Measurements from ENCODE around the gene TUBGCP4.
A peak's percentile ranks its signal among the peaks of the same experiment; 100 is the strongest.

TUBGCP4 gene

DNA sequence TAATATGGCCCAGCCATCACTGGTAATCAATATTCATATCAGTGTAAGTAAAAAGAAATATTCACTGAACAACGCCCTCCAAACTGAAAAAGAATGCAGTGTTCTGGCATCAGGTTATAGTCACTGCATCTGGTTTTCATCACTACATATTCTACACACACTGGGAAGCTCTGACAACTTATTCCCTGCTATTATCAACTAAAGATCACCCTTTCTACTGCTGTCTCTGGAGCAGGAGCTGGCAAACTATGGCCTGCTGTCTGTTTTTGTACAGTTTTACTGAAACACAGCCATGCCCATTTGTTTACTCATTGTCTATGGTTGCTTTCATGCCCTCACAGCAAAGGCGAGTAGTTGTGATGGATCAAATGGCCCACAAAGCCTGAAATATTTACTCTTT is 35.3 kb downstream of the TUBGCP4 start:
- DNase-seq = no peak

DNA sequence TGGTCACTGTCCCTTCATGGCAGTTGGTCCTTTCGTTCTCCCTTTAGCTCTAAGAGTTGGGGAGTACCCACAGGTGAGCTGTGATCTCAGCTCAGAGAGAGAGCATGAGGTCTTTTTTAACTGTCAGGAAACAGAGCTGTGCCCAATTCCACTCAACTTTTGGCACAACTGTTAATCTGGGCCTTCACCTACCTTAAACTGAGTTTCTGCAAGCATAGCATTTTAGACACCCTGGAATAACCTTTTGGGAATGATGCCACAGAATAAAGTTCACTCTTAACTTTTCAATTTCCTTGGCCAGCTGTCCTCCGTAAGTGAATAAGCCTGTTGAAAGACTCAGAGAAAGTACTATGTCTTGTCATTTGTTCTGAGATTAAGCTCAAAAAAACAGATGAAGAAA is 35.9 kb downstream of the TUBGCP4 start:
- no peak for DNase-seq

GRCh38 chr15:43408789-43409188 is 37.9 kb downstream of the TUBGCP4 start:
- no peak for DNase-seq

- no peak for DNase-seq
Observed at GRCh38 chr15:43410572-43411214, 39.8 kb downstream of the TUBGCP4 start.

DNA sequence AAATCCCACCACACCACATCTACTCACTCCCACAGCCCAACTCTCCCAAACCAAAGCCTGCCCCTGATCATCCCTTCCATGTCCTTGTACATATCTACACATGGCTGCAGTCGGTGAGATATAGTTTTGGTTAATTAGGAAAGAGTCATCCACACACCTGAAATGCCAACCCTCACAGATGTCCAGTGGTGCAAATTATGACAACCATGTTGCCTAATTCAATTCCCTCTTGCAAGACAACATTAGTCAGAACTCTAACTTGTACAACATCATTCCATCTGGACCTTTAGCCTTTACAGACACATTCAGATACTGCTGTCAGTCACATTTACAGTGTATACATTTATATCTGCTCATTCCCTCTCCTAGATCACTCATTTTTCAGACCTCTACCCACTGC is 41.2 kb downstream of the TUBGCP4 start:
- DNase-seq = no peak

GRCh38 chr15:43414196-43414595 is 43.3 kb downstream of the TUBGCP4 start:
- no peak for DNase-seq

GRCh38 chr15:43420435-43420834 is 49.5 kb downstream of the TUBGCP4 start:
- no peak for DNase-seq

- no peak for DNase-seq
Observed at GRCh38 chr15:43420876-43421275, 50.0 kb downstream of the TUBGCP4 start.

DNA sequence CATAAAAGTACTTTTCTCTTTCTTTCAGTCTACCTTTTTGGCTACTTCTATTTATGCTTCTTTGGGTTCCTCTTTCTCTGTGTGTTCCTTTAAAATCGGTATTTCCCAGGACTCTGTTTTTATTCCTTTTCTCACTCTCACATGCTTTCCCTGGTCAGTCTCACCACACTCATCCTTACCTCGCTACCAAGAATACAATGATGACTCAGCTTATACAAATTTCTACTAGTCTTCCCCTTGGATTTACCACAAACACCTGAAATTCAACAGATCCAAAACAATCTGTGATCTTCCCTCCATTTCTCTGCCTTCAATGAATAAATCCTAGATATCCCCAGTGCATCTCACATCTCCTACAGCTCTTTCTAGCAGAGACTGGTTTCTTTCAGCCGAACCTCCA is 52.9 kb downstream of the TUBGCP4 start:
- DNase-seq = no peak

- no peak for DNase-seq
Observed at GRCh38 chr15:43429687-43430086, 58.8 kb downstream of the TUBGCP4 start.

DNA sequence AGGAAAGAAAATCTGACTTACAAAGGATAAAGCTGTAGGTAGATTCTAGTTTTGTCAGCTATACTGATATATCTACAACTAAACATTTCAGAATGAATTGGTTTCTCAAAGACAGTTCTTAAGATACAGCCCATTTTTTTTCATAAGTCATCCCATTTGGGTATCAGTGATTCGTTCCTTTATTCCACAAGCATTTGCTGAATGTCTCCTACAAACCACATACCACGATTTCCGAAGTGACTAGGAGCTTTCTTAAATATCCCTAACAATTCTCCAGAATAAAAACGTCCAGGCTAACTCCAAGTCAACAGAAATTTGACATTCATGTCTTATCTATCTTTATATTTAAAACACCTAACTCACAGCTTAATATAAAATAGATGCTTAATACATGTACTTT is 62.3 kb downstream of the TUBGCP4 start:
- no peak for DNase-seq

DNA sequence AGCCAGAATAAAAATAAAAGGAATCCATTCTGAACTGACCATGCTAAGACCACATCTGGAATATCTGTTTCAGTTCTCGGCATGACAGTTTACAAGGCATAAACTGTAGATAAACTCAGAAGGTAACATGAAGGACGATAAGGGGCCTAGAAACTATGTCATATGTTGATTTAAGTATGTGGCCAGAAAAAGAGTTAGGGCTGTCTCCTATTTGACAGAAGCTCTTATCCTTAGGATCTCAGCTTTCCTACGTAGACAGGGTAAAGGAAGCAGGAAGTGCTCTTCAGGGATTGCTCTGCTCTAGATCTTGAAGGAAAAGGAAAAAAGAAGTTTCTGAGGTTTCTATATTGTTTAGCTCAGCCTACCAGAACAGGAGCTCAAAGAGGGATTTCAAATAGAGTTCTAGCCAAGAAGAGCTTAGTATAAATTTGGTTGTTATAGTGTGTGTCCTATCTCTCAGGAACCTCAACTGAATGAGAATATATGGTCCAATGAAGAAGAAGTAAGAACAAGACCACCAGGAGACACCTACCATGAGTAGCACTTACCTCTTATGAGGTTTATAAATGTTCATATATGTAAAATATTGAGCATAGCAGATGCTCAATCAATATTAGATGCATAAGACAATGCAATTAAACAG is 62.9 kb downstream of the TUBGCP4 start:
- DNase-seq = no peak

DNA sequence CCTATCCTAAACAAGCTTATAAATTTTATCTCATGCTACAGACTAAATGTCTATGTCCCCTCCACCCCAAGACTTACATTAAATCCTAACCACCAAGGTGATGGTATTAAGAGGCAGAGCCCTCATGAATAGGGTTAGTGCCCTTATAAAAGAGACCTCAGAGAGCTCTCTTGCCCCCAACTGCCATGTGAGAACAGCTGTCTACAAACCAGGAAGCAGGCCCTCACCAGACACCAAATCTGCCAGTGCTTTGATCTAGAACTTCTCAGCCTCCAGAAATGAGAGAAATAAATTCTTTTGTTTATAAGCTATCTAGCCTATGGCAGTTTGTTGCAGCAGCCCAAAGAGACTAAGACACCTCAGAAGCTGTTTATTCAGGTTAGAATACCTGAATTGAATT is 63.5 kb downstream of the TUBGCP4 start:
- DNase-seq = no peak

- DNase-seq = peak; percentile 22
Observed at GRCh38 chr15:43436395-43436794, 65.5 kb downstream of the TUBGCP4 start.

- no peak for DNase-seq
Observed at GRCh38 chr15:43439268-43439667, 68.4 kb downstream of the TUBGCP4 start.

DNA sequence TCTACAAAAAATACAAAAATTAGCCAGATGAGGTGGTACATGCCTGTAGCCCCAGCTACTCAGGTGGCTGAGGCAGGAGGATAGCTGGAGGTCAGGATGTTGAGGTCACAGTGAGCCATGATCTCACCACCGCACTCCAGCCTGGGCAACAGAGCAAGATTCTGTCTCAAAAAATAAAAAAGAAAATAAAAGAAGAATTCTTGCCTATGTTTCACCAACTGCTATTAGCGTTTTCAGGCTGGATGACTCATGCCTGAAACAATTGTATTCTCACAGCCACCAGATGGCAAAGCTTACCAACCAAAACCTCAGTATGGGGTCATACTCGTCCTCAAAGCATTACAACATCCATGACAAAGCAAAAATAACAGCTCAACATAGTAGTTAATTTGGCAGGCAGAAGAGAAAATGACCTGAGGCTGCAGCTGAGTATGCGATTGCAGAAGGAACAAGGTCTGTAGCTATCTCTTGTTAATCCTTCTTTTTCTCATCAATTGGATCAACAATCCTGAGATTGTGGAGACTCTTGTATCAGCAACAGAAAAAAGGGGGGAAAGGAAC is 69.9 kb downstream of the TUBGCP4 start:
- peak; percentile 59 for DNase-seq

DNA sequence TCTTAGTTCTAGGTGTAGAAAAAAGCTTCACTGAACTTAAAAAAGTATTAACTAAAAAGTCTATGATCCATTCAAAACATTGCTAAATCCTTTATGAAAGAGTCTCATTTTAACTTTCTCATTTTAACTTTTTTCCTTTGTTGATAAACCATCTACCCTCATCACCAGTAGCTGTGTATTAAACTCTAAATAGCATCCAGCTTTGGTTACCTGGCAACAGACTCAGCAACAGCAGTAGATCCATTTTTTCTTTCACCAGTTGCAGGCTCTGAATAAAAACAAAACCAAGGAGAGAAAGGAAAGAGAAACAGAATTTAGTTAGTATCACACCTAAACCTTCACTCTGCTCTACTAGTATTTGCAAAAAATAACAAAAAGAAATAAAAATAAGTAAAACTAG is 70.4 kb downstream of the TUBGCP4 start:
- DNase-seq = no peak

DNA sequence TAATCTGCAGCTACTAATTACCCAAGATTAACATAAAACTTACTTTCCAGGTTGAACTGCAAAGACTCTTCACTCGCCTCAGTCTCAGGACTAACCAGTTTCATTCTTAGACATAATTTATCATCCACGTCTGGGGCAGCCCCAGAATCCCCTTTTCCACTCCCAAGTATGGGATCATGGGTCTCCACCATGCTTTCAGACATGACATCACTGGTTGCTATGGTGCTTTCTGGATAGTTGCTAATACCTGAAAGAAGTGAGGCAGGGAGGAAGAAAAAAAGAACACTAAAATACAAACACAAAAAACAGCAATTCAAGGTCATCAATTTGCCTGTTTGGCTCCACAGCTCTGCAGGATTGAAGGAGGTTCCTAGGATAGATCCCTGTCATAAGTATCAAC is 75.4 kb downstream of the TUBGCP4 start:
- DNase-seq = no peak

- DNase-seq = no peak
Observed at GRCh38 chr15:43449981-43450380, 79.1 kb downstream of the TUBGCP4 start.

Data from NK-92 treated with Interleukin-12 subunit alpha and Interleukin-12 subunit beta, amount 100 ng/mL, for 24 hours (cell line).